Endothelial cell of umbilical vein (primary cell): ENCODE data around the gene PNPLA7. TPM values are rescaled to one million over a fixed set of nuclear protein-coding genes. Genes with fewer than 3 reads are reported as not detected.
"Not testable (repeated sequence)": the region's sequence is repeated elsewhere in the genome, so short reads cannot be mapped to it uniquely, and the experiment has no call there.

ENCODE experiments used
- BruUV-seq: library from RNA; stranded (reverse); fragments of 400-500 nt; replicated peaks from 2 replicates; lab custom pipeline; 2021; lab: Mats Ljungman, UMichigan
- CTCF ChIA-PET: fragments of 300-600, 350-600 bp; sonication (Branson Sonifier 250); formaldehyde crosslinking; loops from one replicate; lab custom pipeline; 2021; ENCODE audit warnings: antibody characterized with exemption, inconsistent platforms; lab: Charles Lee
- POLR2A ChIA-PET: fragments of 300-600, 350-600 bp; sonication (Branson Sonifier 250); formaldehyde crosslinking; loops from one replicate; lab custom pipeline; 2021; ENCODE audit warnings: antibody characterized with exemption, inconsistent platforms; lab: Charles Lee
- DNase-seq: peaks from one replicate; pipeline ENCODE4 v3.0.0-alpha.2; 2011; ENCODE audit warnings: low read depth, low spot score
- FAIRE-seq: peaks from 2 replicates; lab custom pipeline; 2011; peaks lifted over from hg19 to GRCh38; lab: Jason Lieb, UNC
- H2AFZ ChIP-seq: 2 replicates; pipeline ENCODE4 v1.6.0; 2012; ENCODE audit warnings: low read depth, low read length, control low read depth, inconsistent platforms
- H3K27ac ChIP-seq: 2 replicates; pipeline ENCODE4 v1.5.1; 2011; ENCODE audit warnings: low read depth, mild to moderate bottlenecking, control low read depth, low read length, moderate library complexity; ENCODE audit not compliant: insufficient read depth
- H3K27me3 ChIP-seq, 2 experiments: 2 replicates each; pipeline versions ENCODE4 v1.6.0 to v1.6.1; 2011; ENCODE audit warnings: low read length in 2 of 2, mixed read lengths in 1 of 2; ENCODE audit not compliant: control insufficient read depth in 2 of 2, insufficient read depth in 2 of 2
- H3K36me3 ChIP-seq, 2 experiments: 2 replicates in 1 of 2; 3 replicates in 1 of 2; pipeline ENCODE4 v1.5.1; 2011; ENCODE audit warnings: low read length in 2 of 2, mild to moderate bottlenecking in 1 of 2, moderate library complexity in 1 of 2; ENCODE audit not compliant: control insufficient read depth in 2 of 2, insufficient read depth in 2 of 2; ENCODE audit errors: extremely low read depth in 1 of 2
- H3K4me1 ChIP-seq: 3 replicates; pipeline ENCODE4 v1.5.1; 2011; ENCODE audit warnings: mild to moderate bottlenecking, low read length; ENCODE audit not compliant: control insufficient read depth, insufficient read depth; ENCODE audit errors: extremely low read depth
- H3K4me2 ChIP-seq: 2 replicates; pipeline ENCODE4 v1.6.1; 2011; ENCODE audit warnings: low read length, control low read depth, mixed read lengths; ENCODE audit not compliant: insufficient read depth
- H3K4me3 ChIP-seq, 3 experiments: fragments of 200-600 bp in 1 of 3; sonication (generic), shearing (Covaris generic) in 1 of 3; replicated peaks in 1 of 3; 2 replicates each; pipeline ENCODE4 v1.5.1; 2011 to 2016; ENCODE audit warnings: control low read depth in 3 of 3, low read length in 3 of 3, mild to moderate bottlenecking in 2 of 3, inconsistent platforms in 1 of 3, low read depth in 1 of 3, moderate library complexity in 1 of 3; ENCODE audit not compliant: insufficient read depth in 1 of 3
- H3K79me2 ChIP-seq: 2 replicates; pipeline ENCODE4 v1.6.0; 2012; ENCODE audit warnings: low read length, inconsistent platforms; ENCODE audit not compliant: control insufficient read depth, insufficient read depth
- H3K9ac ChIP-seq: replicated peaks from 2 replicates; pipeline ENCODE3; 2011; ENCODE audit warnings: low read length, control low read depth; ENCODE audit not compliant: insufficient read depth; ENCODE audit errors: extremely low read depth
- H3K9me1 ChIP-seq: replicated peaks from 3 replicates; pipeline ENCODE4 v1.6.0; 2011; ENCODE audit warnings: mild to moderate bottlenecking, low read length; ENCODE audit not compliant: control insufficient read depth, insufficient read depth; ENCODE audit errors: extremely low read depth
- H3K9me3 ChIP-seq: replicated peaks from 2 replicates; pipeline ENCODE4 v1.5.1; 2012; ENCODE audit warnings: low read length, inconsistent platforms; ENCODE audit not compliant: control insufficient read depth, insufficient read depth
- H4K20me1 ChIP-seq: replicated peaks from 2 replicates; pipeline ENCODE3; 2011; ENCODE audit warnings: mild to moderate bottlenecking, low read length; ENCODE audit not compliant: control insufficient read depth, insufficient read depth; ENCODE audit errors: extremely low read depth
- dilution Hi-C: fragments of 300-500 bp; cut with MboI; formaldehyde crosslinking; loops from one replicate; pipeline ENCODE4 v1.15.0; 2019; ENCODE audit warnings: low sequenced_read_pairs; ENCODE audit not compliant: extremely low pct_ligation_motif_present
- intact Hi-C: fragments of 100-400 bp; cut with micrococcal nuclease; formaldehyde crosslinking; loops from one replicate; pipeline ENCODE4 v1.10.0; 2022
- microRNA-seq: library from miRNA; unstranded; fragments of <30 nt; microRNA quantifications from one replicate; pipeline ENCODE4 v1.2.0, GENCODE V29; 2021; ENCODE audit warnings: borderline number of aligned reads, borderline replicate concordance
- polyA plus RNA-seq, 4 experiments: library from polyadenylated mRNA; depleted of rRNA in 3 of 4; stranded (reverse) in 3 of 4; unstranded in 1 of 4; fragments of >200 nt; gene quantifications; 2 replicates each; pipeline versions ENCODE4 v1.2.1 to v1.2.3, GENCODE V29; 2011 to 2012; ENCODE audit warnings: missing spikeins in 1 of 4
- total RNA-seq: library from RNA; stranded (reverse); gene quantifications from 2 replicates; pipeline ENCODE4 v1.2.3, GENCODE V29; 2021

The PNPLA7 gene
- total and polyA plus RNA-seq, 2 donors (not counting 3 experiments of a cell fraction or from before 2014, with no cell fraction given), result 1.0 to 1.9 TPM

DNA sequence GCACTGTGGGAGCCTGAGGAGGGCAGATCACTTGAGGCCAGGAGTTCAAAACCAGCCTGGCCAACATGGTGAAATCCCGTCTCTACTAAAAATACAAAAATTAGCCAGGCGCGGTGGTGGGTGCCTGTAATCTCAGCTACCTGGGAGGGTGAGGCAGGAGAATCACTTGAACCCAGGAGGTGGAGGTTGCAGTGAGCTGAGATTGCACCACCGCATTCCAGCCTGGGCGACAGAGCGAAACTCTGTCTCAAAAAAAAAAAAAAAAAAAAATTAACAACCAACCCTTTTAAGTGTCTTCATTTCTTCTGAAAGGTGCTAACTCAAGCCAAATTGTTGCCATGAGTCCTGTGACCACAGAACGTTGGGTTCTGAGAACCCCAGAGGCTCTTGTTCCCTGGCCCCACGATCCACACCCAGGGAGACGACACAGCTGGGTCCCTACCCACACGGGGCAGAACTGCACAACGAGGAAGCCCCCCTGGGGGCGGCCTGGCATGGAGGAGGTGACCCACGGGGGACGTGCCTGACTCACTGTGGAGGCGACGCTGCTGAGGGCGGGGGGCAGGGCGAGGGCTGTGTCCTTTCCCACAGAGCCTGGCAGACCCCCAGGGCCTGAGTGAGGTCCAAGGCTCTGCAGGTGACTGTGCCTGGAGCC, 139.8 kb downstream of the PNPLA7 start:
- H3K9me3 ChIP-seq, POLR2A ChIA-PET, H3K4me2 ChIP-seq, H3K4me3 ChIP-seq, dilution Hi-C loops, BruUV-seq, FAIRE-seq, DNase-seq, intact Hi-C loops, H2AFZ ChIP-seq, H3K27me3 ChIP-seq, H3K9ac ChIP-seq, H3K36me3 ChIP-seq, H4K20me1 ChIP-seq, H3K9me1 ChIP-seq: not testable (repeated sequence)
- Histone ChIP-seq H3K27ac (peak overlapping the region; percentile 75), H3K79me2 (peaks cover 12% of the 10 kb centered on the region), H3K4me1 (peaks cover 35% of the 10 kb centered on the region)
- CTCF ChIA-PET, result interaction anchor here (0.6 to 4.6 kb wide), 5 partner anchors 13 to 174 kb away, joined by 3 to 36 read pairs (median 5); partner anchors contain the start of genes EXD3, NOXA1 and NRARP

Small RNA genes within 50 kb of the gene (microRNA-seq; reads per million reads assigned to microRNA genes)
- gene MIR7114, result 1.2 reads per million

Other genes with a start within 250 kb of the PNPLA7 start
- 50.0 and 61.0 TPM in 2 replicates for gene NRARP, start 248.1 kb downstream of the PNPLA7 start, total RNA-seq
- gene NRARP, start 248.1 kb downstream of the PNPLA7 start, polyA plus RNA-seq, result 54.0 and 72.9 TPM in 2 replicates
- 26.6 and 30.3 TPM in 2 replicates for gene EXD3, start 127.2 kb downstream of the PNPLA7 start, total RNA-seq
- gene EXD3, start 127.2 kb downstream of the PNPLA7 start, polyA plus RNA-seq, result 17.7 and 24.7 TPM in 2 replicates
- 0.91 and 1.3 TPM in 2 replicates for gene NOXA1, start 127.0 kb downstream of the PNPLA7 start, total RNA-seq
- 0.40 and 0.51 TPM in 2 replicates for gene NOXA1, start 127.0 kb downstream of the PNPLA7 start, polyA plus RNA-seq
- 0.42 and 0.51 TPM in 2 replicates for gene ENTPD8, start 109.0 kb downstream of the PNPLA7 start, total RNA-seq
- gene ENTPD8, start 109.0 kb downstream of the PNPLA7 start, polyA plus RNA-seq, result 0.44 and 0.45 TPM in 2 replicates
- gene NSMF, start 91.1 kb downstream of the PNPLA7 start, total RNA-seq, result 43.3 and 45.4 TPM in 2 replicates
- 53.7 and 66.9 TPM in 2 replicates for gene NSMF, start 91.1 kb downstream of the PNPLA7 start, polyA plus RNA-seq
- gene MRPL41, start 1.5 kb upstream of the PNPLA7 start, total RNA-seq, result 50.7 and 53.3 TPM in 2 replicates
- 50.4 and 90.1 TPM in 2 replicates for gene MRPL41, start 1.5 kb upstream of the PNPLA7 start, polyA plus RNA-seq
- 43.2 TPM in 2 replicates for gene DPH7, start 28.5 kb upstream of the PNPLA7 start, total RNA-seq
- gene DPH7, start 28.5 kb upstream of the PNPLA7 start, polyA plus RNA-seq, result 40.8 and 41.8 TPM in 2 replicates
- 32.6 and 35.4 TPM in 2 replicates for gene ZMYND19, start 40.1 kb upstream of the PNPLA7 start, total RNA-seq
- 22.3 and 22.8 TPM in 2 replicates for gene ZMYND19, start 40.1 kb upstream of the PNPLA7 start, polyA plus RNA-seq
- gene ARRDC1, start 55.3 kb upstream of the PNPLA7 start, total RNA-seq, result 21.5 and 22.5 TPM in 2 replicates
- gene ARRDC1, start 55.3 kb upstream of the PNPLA7 start, polyA plus RNA-seq, result 51.0 and 64.3 TPM in 2 replicates
- gene EHMT1, start 68.6 kb upstream of the PNPLA7 start, total RNA-seq, result 103 and 104 TPM in 2 replicates
- 48.2 and 56.1 TPM in 2 replicates for gene EHMT1, start 68.6 kb upstream of the PNPLA7 start, polyA plus RNA-seq